Hematopoietic multipotent progenitor cell (in vitro differentiated cells): ENCODE data around the gene FAM186B. TPM values are rescaled to one million over a fixed set of nuclear protein-coding genes. Genes with fewer than 3 reads are reported as not detected.

Experiments
- DNase-seq, 3 donors: peaks; one replicate each; pipeline ENCODE4 v3.0.0-alpha.2; 2011 to 2015; ENCODE audit warnings: low read depth in 2 of 3, low spot score in 2 of 3
- total RNA-seq: library from RNA; depleted of rRNA; stranded (reverse); fragments of >200 nt; gene quantifications from one replicate; pipeline ENCODE4 v1.2.3, GENCODE V29; 2012

FAM186B gene
- total RNA-seq, 1 donor, result 0.27 TPM

GRCh38 chr12:49554266-49554665 is 51.2 kb downstream of the FAM186B start:
- no peak for DNase-seq

GRCh38 chr12:49553512-49554088 is 51.8 kb downstream of the FAM186B start:
- peak in 2 of 3 donors; percentile 57 to 66 for DNase-seq

GRCh38 chr12:49552899-49553298 is 52.5 kb downstream of the FAM186B start:
- DNase-seq, result no peak

GRCh38 chr12:49552425-49552824 is 53.0 kb downstream of the FAM186B start:
- DNase-seq, result no peak

- no peak for DNase-seq
Measured at GRCh38 chr12:49552014-49552413, 53.4 kb downstream of the FAM186B start.

GRCh38 chr12:49550693-49551252 is 54.7 kb downstream of the FAM186B start:
- DNase-seq, result no peak

- no peak for DNase-seq
Measured at GRCh38 chr12:49549735-49550692, 55.4 kb downstream of the FAM186B start.

- DNase-seq, result peak in 2 of 3 donors; percentile 57 to 62
Measured at GRCh38 chr12:49548822-49549648, 56.4 kb downstream of the FAM186B start.

- no peak for DNase-seq
Measured at GRCh38 chr12:49548481-49548821, 57.0 kb downstream of the FAM186B start.

GRCh38 chr12:49547090-49547690 is 58.2 kb downstream of the FAM186B start:
- no peak for DNase-seq

- no peak for DNase-seq
Measured at GRCh38 chr12:49546481-49546880, 59.0 kb downstream of the FAM186B start.

- no peak for DNase-seq
Measured at GRCh38 chr12:49545815-49546214, 59.6 kb downstream of the FAM186B start.

- no peak for DNase-seq
Measured at GRCh38 chr12:49543914-49544815, 61.3 kb downstream of the FAM186B start.

- DNase-seq, result no peak
Measured at GRCh38 chr12:49543221-49543913, 62.1 kb downstream of the FAM186B start.

- no peak for DNase-seq
Measured at GRCh38 chr12:49542592-49543160, 62.8 kb downstream of the FAM186B start.

- peak in 1 of 3 donors; percentile 21 for DNase-seq
Measured at GRCh38 chr12:49541911-49542505, 63.4 kb downstream of the FAM186B start.

GRCh38 chr12:49541140-49541861 is 64.1 kb downstream of the FAM186B start:
- no peak for DNase-seq
